ENCODE measurements around the gene KAT6B. TPM values are rescaled to one million over a fixed set of nuclear protein-coding genes. Genes with fewer than 3 reads are reported as not detected.
A peak's percentile ranks its signal among the peaks of the same experiment; 100 is the strongest.

The KAT6B gene
- total and polyA plus RNA-seq, 7 donors, result 2.1 to 21.3 (median 16.9) TPM

GRCh38 chr10:75063461-75064230, 237.2 kb downstream of the KAT6B start:
- TF ChIP-seq, protein P1, sequence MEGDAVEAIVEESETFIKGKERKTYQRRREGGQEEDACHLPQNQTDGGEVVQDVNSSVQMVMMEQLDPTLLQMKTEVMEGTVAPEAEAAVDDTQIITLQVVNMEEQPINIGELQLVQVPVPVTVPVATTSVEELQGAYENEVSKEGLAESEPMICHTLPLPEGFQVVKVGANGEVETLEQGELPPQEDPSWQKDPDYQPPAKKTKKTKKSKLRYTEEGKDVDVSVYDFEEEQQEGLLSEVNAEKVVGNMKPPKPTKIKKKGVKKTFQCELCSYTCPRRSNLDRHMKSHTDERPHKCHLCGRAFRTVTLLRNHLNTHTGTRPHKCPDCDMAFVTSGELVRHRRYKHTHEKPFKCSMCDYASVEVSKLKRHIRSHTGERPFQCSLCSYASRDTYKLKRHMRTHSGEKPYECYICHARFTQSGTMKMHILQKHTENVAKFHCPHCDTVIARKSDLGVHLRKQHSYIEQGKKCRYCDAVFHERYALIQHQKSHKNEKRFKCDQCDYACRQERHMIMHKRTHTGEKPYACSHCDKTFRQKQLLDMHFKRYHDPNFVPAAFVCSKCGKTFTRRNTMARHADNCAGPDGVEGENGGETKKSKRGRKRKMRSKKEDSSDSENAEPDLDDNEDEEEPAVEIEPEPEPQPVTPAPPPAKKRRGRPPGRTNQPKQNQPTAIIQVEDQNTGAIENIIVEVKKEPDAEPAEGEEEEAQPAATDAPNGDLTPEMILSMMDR (IDR thresholded peaks at IDR 0.05), result no peak
- Histone ChIP-seq H3K36me3 (ENCODE audit: insufficient read depth in 1 of 2, low read depth in 1 of 2) (no peaks in the 10 kb centered on the region), H3K4me3 (no peak overlapping the region), H3K9me3 (no peaks in the 10 kb centered on the region), H3K27ac (peak overlapping the region; percentile 59), H3K4me1 (peaks cover 13% of the 10 kb centered on the region), H3K27me3 (ENCODE audit: insufficient read depth in 3 of 3, low read length in 2 of 3) (no peaks in the 10 kb centered on the region)
- WGBS, 3 donors, result 87 to 94% (median 94%) methylated on average over 8 of the region's 8 CpGs
- no peak for DNase-seq
- intact Hi-C loops (cut with DNase I), result no loop called here
- no peak for ATAC-seq

DNA sequence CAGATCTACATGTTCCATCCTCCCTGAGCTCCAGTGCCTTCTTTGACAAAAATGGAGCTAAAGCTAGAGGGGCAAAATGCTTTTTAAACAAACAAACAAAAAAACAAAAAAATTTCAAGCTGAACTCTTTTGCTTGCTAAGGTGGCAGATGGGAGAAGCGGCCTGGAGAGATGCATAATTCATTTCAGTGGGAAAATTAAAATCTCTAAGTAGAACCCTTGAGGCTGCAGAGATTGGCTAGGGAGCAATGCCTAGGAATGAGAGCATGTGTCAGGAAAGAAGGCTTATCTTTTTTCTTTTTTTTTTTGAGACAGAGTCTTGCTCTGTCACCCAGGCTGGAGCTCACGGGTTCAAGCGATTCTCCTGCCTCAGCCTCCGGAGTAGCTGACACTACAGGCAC, 238.7 kb downstream of the KAT6B start:
- ATAC-seq (no peak), DNase-seq (no peak)
- Histone ChIP-seq H3K27me3 (ENCODE audit: insufficient read depth in 3 of 3, low read length in 2 of 3) (no peaks in the 10 kb centered on the region), H3K36me3 (ENCODE audit: insufficient read depth in 1 of 2, low read depth in 1 of 2) (no peaks in the 10 kb centered on the region), H3K9me3 (no peaks in the 10 kb centered on the region), H3K27ac (peak overlapping the region; percentile 56), H3K4me3 (no peak overlapping the region), H3K4me1 (peaks cover 13% of the 10 kb centered on the region)
- 76 to 94% (median 87%) methylated on average over 4 of the region's 4 CpGs for WGBS, 3 donors
- TF ChIP-seq, protein P1 (IDR thresholded peaks at IDR 0.05), result no peak
- intact Hi-C loops (cut with DNase I), result no loop called here

- TF ChIP-seq, protein P1 (IDR thresholded peaks at IDR 0.05), result no peak
- no peak overlapping the region for H3K27ac ChIP-seq
- peaks cover 25% of the 10 kb centered on the region for H3K4me1 ChIP-seq
- H3K9me3 ChIP-seq, result no peaks in the 10 kb centered on the region
- no peak for ATAC-seq
- DNase-seq, result no peak
- H3K27me3 ChIP-seq (ENCODE audit: insufficient read depth in 3 of 3, low read length in 2 of 3), result no peaks in the 10 kb centered on the region
- H3K36me3 ChIP-seq (ENCODE audit: insufficient read depth in 1 of 2, low read depth in 1 of 2), result no peaks in the 10 kb centered on the region
- H3K4me3 ChIP-seq, result no peak overlapping the region
- intact Hi-C loops (cut with DNase I), result no loop called here
- WGBS, 3 donors, result 90 to 96% (median 90%) methylated on average over 5 of the region's 5 CpGs
Measured at GRCh38 chr10:75066271-75066670, 239.9 kb downstream of the KAT6B start.

DNA sequence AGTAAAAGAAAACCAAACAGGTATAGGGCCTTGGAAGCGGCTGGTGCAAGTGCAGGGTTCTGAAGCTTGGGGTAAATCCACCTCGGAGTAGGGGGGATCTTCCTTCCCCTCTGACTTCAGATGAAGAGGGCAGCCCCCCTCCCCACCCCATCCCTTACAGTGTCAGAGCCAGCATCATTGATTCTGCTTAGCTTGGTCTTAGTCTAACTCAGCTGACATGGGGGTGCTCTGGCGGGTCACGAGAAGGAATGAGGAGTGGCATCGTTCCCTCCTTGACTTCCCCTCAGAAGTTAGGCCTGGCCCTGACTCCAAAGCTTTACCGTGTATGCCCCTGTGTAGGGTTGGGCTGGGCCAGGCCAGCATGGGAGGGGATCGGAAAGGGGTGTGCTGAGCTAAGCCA, 240.9 kb downstream of the KAT6B start:
- H3K27me3 ChIP-seq (ENCODE audit: insufficient read depth in 3 of 3, low read length in 2 of 3), result no peaks in the 10 kb centered on the region
- no peak for ATAC-seq
- intact Hi-C loops (cut with DNase I), result no loop called here
- no peak overlapping the region for H3K4me3 ChIP-seq
- DNase-seq, result no peak
- TF ChIP-seq, protein P1 (IDR thresholded peaks at IDR 0.05), result no peak
- WGBS, 3 donors, result 84 to 87% (median 87%) methylated on average over 7 of the region's 7 CpGs
- peaks cover 25% of the 10 kb centered on the region for H3K4me1 ChIP-seq
- no peaks in the 10 kb centered on the region for H3K36me3 ChIP-seq (ENCODE audit: insufficient read depth in 1 of 2, low read depth in 1 of 2)
- H3K9me3 ChIP-seq, result no peaks in the 10 kb centered on the region
- H3K27ac ChIP-seq, result no peak overlapping the region

DNA sequence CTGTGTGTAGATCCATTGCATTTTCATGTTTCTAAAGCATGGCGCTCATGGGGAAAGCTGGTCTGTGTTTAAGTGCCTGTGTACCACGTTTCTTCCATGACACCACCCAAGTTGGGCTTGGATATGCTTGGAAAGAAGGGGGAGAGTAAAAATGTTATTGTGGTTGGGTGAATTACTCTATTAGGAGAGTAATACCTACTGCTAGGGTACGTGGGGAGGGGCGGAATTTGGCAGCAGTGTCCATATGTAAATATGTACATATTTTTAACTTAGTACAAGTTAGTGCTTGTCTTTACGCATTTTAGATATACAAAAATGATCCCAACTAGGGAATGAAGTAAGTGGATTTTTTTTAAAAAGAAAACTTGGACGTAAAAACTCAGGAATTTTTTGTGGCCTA, 242.1 kb downstream of the KAT6B start:
- intact Hi-C loops (cut with DNase I), result no loop called here
- Histone ChIP-seq H3K4me3 (no peak overlapping the region), H3K27ac (no peak overlapping the region), H3K27me3 (ENCODE audit: insufficient read depth in 3 of 3, low read length in 2 of 3) (no peaks in the 10 kb centered on the region), H3K4me1 (peaks cover 25% of the 10 kb centered on the region), H3K36me3 (ENCODE audit: insufficient read depth in 1 of 2, low read depth in 1 of 2) (no peaks in the 10 kb centered on the region), H3K9me3 (no peaks in the 10 kb centered on the region)
- WGBS, 3 donors, result 74 to 85% (median 77%) methylated on average over 6 of the region's 6 CpGs
- TF ChIP-seq, protein P1 (IDR thresholded peaks at IDR 0.05), result no peak
- no peak for ATAC-seq
- no peak for DNase-seq
